H1 (cell line): ENCODE results near the gene FAM149B1. TPM values are rescaled to one million over a fixed set of nuclear protein-coding genes. Genes with fewer than 3 reads are reported as not detected.

Source experiments
- CHD7 ChIP-seq: fragments of 300-600 bp; sonication (generic); IDR thresholded peaks from 2 replicates; pipeline ENCODE4 v1.7.1; 2012; ENCODE audit warnings: low read length, moderate library complexity, mild to moderate bottlenecking, inconsistent platforms; ENCODE audit not compliant: insufficient replicate concordance
- GABPA ChIP-seq: IDR thresholded peaks from 2 replicates; pipeline ENCODE4 v1.6.1; 2011; ENCODE audit warnings: mild to moderate bottlenecking, low read length, moderate library complexity, borderline replicate concordance; ENCODE audit not compliant: insufficient read depth
- HDAC2 ChIP-seq, 2 experiments: fragments of 300-600 bp in 1 of 2; sonication (generic) in 1 of 2; IDR thresholded peaks; 2 replicates each; pipeline ENCODE4 v1.6.1; 2011 to 2012; ENCODE audit warnings: low read depth in 2 of 2, low read length in 2 of 2, mild to moderate bottlenecking in 2 of 2, moderate library complexity in 2 of 2, borderline replicate concordance in 1 of 2, inconsistent platforms in 1 of 2
- KDM4A ChIP-seq: IDR thresholded peaks from one replicate; pipeline ENCODE4 v1.7.1; 2012; ENCODE audit warnings: low read depth, mild to moderate bottlenecking, moderate library complexity, low read length, inconsistent platforms; ENCODE audit not compliant: severe bottlenecking
- KDM5A ChIP-seq: fragments of 200-600 bp; IDR thresholded peaks from 2 replicates; pipeline ENCODE4 v1.7.1; 2012; ENCODE audit warnings: mild to moderate bottlenecking, low read length, inconsistent platforms, mixed read lengths
- RXRA ChIP-seq: IDR thresholded peaks from 2 replicates; pipeline ENCODE4 v1.6.1; 2011; ENCODE audit warnings: low read depth, mild to moderate bottlenecking, low read length, moderate library complexity; ENCODE audit not compliant: insufficient read depth
- SAP30 ChIP-seq: fragments of 300-600 bp; sonication (generic); IDR thresholded peaks from 2 replicates; pipeline ENCODE4 v1.7.1; 2012; ENCODE audit warnings: low read length, moderate library complexity, mild to moderate bottlenecking, inconsistent platforms; ENCODE audit not compliant: insufficient read depth, insufficient replicate concordance
- YY1 ChIP-seq: IDR thresholded peaks from 2 replicates; pipeline ENCODE4 v1.6.1; 2011; ENCODE audit warnings: low read depth, mild to moderate bottlenecking, low read length
- ZNF274 ChIP-seq: IDR thresholded peaks from 2 replicates; pipeline ENCODE4 v1.7.0; 2012; ENCODE audit warnings: low read length, borderline replicate concordance; ENCODE audit errors: extremely low read depth
- polyA plus RNA-seq, 7 experiments: library from polyadenylated mRNA; depleted of rRNA in 3 of 7; stranded (reverse) in 5 of 7; unstranded in 2 of 7; fragments of >200 nt in 5 of 7; fragments of 200-250 nt in 2 of 7; gene quantifications; 1 replicate in 5 of 7; 2 replicates in 1 of 7; 4 replicates in 1 of 7; pipeline versions ENCODE4 v1.2.1 to v1.2.3, GENCODE V29; 2011 to 2013; ENCODE audit warnings: missing spikeins in 2 of 7, mixed read lengths in 2 of 7
- total RNA-seq: library from RNA; stranded (reverse); fragmentation: NEBNext Ultra II Directional; extraction: Animal tissue kit (Norgen Biotek cat#: 25700); gene quantifications from 2 replicates; pipeline ENCODE4 v1.2.1, GENCODE V29; 2021

Gene FAM149B1
- total and polyA plus RNA-seq, 2 of the 8 experiments (the other 6 are each of a cell fraction or from before 2014, with no cell fraction given) = 16.8 to 21.9 TPM

- TF ChIP-seq CHD7 (no peak), HDAC2 (IDR thresholded peaks at IDR 0.05; ENCODE audit: borderline replicate concordance in 1 of 2, low read depth in 2 of 2, low read length in 2 of 2) (peak in 1 of 2 experiments; percentile 88; a peak in 1 of 4 replicates), ZNF274 (no peak), YY1 (peak; percentile 4; the same call in 1 of the 2 replicates), GABPA (peak; percentile 94), KDM4A (peak; percentile 100), RXRA (no peak), SAP30 (peak; percentile 54), KDM5A (peak; percentile 79)
These were observed at the start of gene FAM149B1, which contains the start of gene ECD (continued) for GRCh38 chr10:73167783-73168464.
